Measurements from ENCODE around the gene EID2B. TPM values are rescaled to one million over a fixed set of nuclear protein-coding genes. Genes with fewer than 3 reads are reported as not detected.
A peak's percentile ranks its signal among the peaks of the same experiment; 100 is the strongest.

EID2B gene
- total and polyA plus RNA-seq, 8 donors, result 2.0 to 5.6 (median 4.6) TPM

DNA sequence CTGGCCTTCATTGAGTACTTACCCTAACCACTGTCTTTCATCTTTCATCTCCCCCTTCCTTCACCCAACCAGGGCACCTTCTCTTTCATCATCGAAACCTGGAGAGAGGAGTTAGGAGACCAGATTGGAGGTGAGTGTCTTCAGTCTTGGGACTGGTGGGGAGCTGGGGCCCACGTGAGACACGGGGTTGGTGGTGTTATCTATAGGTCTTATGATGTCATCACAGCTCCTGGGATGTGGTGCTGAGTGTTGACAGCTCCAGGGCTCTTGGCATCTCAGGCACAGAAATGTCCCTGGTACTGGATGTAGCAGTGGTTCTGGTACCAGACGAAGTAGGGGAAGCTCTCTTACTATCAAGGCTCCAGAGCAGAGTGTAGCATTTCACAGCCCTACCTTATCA is 32.1 kb downstream of the EID2B start:
- H3K4me3 ChIP-seq, result no peak overlapping the region
- H3K4me1 ChIP-seq, result peaks cover 8 to 24% of the 10 kb centered on the region in 2 donors
- no peak for ATAC-seq
- no peak for TF ChIP-seq CTCF (IDR thresholded peaks at IDR 0.05)
- peaks cover 54 to 100% of the 10 kb centered on the region in 2 donors for H3K27me3 ChIP-seq
- intact Hi-C loops (cut with DNase I), result no loop called here
- H3K27ac ChIP-seq, result no peak overlapping the region
- DNase-seq, result no peak
- H3K36me3 ChIP-seq, result no peaks in the 10 kb centered on the region
- no peaks in the 10 kb centered on the region for H3K9me3 ChIP-seq

DNA sequence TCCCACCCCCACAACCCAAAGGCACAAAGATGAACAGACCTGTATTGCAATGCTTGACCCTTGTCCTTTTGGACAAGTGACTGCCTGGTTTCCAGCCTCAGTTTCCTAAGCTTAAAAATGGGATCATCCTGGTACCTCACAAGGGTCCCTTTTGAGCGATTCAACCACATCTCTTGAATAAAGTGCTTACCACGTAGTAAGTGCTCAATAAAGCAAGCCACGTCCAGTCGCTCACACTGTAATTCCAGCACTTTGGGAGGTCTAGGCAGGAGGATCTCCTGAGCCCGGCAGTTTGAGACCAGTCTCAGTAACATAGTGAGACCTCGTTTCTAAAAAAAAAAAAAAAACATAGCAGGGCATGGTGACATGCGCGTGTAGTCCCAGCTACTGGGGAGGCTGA is 32.7 kb downstream of the EID2B start:
- Histone ChIP-seq H3K9me3 (no peaks in the 10 kb centered on the region), H3K36me3 (no peaks in the 10 kb centered on the region), H3K27ac (no peak overlapping the region), H3K4me3 (no peak overlapping the region), H3K27me3 (peaks cover 51 to 100% of the 10 kb centered on the region in 2 donors), H3K4me1 (peaks cover 8 to 24% of the 10 kb centered on the region in 2 donors)
- no peak for TF ChIP-seq CTCF (IDR thresholded peaks at IDR 0.05)
- intact Hi-C loops (cut with DNase I), result no loop called here
- ATAC-seq (no peak), DNase-seq (no peak)

DNA sequence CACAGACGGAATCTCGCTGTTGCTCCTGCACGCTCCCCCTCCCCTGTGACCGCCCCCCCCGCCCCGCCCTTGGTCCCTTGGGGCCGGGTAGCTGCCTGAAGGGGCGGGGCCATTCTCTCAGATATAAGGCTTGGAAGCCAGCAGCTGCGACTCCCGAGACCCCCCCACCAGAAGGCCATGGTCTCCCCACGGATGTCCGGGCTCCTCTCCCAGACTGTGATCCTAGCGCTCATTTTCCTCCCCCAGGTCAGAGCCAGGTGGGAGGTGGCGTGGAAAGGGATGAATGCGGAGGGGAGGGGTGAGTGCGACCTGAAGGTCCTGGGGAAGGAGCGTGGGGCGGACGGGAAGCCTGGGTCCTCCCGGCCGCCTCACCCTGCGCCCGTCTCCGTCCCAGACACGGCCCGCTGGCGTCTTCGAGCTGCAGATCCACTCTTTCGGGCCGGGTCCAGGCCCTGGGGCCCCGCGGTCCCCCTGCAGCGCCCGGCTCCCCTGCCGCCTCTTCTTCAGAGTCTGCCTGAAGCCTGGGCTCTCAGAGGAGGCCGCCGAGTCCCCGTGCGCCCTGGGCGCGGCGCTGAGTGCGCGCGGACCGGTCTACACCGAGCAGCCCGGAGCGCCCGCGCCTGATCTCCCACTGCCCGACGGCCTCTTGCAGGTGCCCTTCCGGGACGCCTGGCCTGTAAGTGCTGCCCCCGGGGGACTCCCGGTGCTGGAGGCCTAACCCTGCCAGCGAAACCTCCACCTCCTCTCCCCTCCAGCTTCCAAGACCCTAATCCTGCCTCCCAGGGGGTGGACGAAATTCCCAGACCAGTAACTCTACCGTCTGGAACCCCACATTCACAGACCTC is 33.6 kb downstream of the EID2B start, which contains the start of gene DLL3:
Gene DLL3, plus strand, starts transcription at position 150 of the 845 bp plus-strand sequence. Its CDS starts 28 bp downstream, at position 178.
- no peak for TF ChIP-seq CTCF (IDR thresholded peaks at IDR 0.05)
- no peak for DNase-seq
- peaks cover 8 to 24% of the 10 kb centered on the region in 2 donors for H3K4me1 ChIP-seq
- no peaks in the 10 kb centered on the region for H3K36me3 ChIP-seq
- no peak within 1 kb of the TSS for H3K27ac ChIP-seq
- H3K4me3 ChIP-seq, result no peak within 1 kb of the TSS
- ATAC-seq, result no peak
- peaks cover 51 to 91% of the 10 kb centered on the region in 2 donors for H3K27me3 ChIP-seq
- H3K9me3 ChIP-seq, result no peaks in the 10 kb centered on the region
- intact Hi-C loops (cut with DNase I), result no loop called here

DNA sequence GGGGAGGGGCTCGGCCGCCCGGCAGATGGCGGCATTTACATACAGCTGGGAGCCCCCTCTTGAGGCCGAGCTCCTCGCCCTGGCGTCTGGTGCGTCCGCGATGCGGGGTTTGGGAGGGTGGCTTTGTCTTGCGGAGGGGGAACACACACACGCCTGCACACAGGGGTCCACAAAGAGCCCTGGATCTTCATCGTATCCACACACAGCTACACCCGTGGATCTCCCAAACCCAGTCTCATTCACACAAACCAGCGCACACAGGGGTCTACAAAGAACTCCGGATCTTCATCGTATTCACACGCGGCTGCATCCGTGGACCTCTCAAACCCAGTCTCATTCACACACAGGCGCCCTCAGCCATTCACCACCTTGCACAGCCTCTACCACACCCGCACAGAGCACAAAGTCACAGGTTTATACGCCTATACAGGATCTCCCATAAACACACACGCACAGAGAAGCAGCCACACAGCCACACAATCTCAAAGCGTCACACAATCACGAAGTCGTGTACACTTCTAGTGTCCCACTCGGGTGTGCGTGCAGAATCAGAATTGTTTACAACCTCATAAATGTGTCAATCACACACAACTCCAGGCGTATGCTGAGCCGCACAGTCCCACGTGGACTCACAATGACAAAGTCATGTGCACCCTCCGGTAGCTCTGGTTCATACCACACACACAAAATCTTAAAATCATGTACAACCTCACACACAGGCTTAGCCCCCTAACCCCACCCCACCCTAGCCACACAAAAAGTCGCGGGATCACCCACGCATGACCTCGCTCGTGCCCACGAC is 34.5 kb downstream of the EID2B start:
- Histone ChIP-seq H3K27me3 (peaks cover 45 to 83% of the 10 kb centered on the region in 2 donors), H3K9me3 (no peaks in the 10 kb centered on the region), H3K4me3 (no peak overlapping the region), H3K27ac (no peak overlapping the region), H3K36me3 (no peaks in the 10 kb centered on the region), H3K4me1 (peaks cover 8 to 23% of the 10 kb centered on the region in 2 donors)
- ATAC-seq (peak; percentile 48), DNase-seq (peak in 2 of 4 donors; percentile 64 to 74)
- intact Hi-C loops (cut with DNase I), result no loop called here
- no peak for TF ChIP-seq CTCF (IDR thresholded peaks at IDR 0.05)

DNA sequence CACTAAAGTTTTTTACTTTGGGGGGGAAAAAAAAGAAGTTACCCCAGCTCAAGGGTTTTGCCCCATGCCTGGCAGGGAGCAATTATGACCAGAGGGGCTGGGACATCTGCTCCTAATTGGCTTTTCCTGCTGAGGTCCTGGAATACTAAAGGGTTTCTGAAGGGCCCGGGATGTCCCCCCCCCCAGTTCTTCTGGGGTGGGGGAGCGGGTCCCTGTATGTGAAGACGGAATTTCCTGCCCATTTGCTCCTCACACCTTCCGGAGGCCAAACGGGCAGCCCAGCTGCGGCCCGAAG is 35.0 kb downstream of the EID2B start:
- Histone ChIP-seq H3K27ac (no peak overlapping the region), H3K9me3 (no peaks in the 10 kb centered on the region), H3K36me3 (no peaks in the 10 kb centered on the region), H3K4me1 (peaks cover 8 to 18% of the 10 kb centered on the region in 2 donors), H3K27me3 (peaks cover 45 to 78% of the 10 kb centered on the region in 2 donors), H3K4me3 (no peak overlapping the region)
- DNase-seq (peak in 1 of 4 donors; percentile 3), ATAC-seq (no peak)
- TF ChIP-seq CTCF (IDR thresholded peaks at IDR 0.05), result no peak
- intact Hi-C loops (cut with DNase I), result no loop called here
